NB4 (cell line): ENCODE results near the gene MALAT1.
A peak's percentile ranks its signal among the peaks of the same experiment; 100 is the strongest.

Experiments used
- DNase-seq: peaks from one replicate; pipeline ENCODE4 v3.0.0; 2010; ENCODE audit warnings: low read depth
- H3K4me3 ChIP-seq: one replicate; pipeline ENCODE4 v1.5.1; 2011; ENCODE audit warnings: mild to moderate bottlenecking, low read depth, low read length, moderate library complexity
- CTCF ChIP-seq: IDR thresholded peaks from one replicate; pipeline ENCODE4 v1.5.1; 2012; ENCODE audit warnings: low read depth, low read length
- MAX ChIP-seq: IDR thresholded peaks from 2 replicates; pipeline ENCODE4 v1.6.1; 2011; ENCODE audit warnings: low read depth, low read length
- MYC ChIP-seq: IDR thresholded peaks from 2 replicates; pipeline ENCODE4 v1.6.1; 2011; ENCODE audit warnings: low read depth, low read length
- POLR2A ChIP-seq: IDR thresholded peaks from 2 replicates; pipeline ENCODE4 v1.6.1; 2011; ENCODE audit warnings: mild to moderate bottlenecking; ENCODE audit not compliant: insufficient read length; ENCODE audit errors: extremely low read depth

Gene MALAT1

GRCh38 chr11:65498042-65498726 lies 661 bp upstream of the MALAT1 start:
- TF ChIP-seq POLR2A (no peak), MYC (peak; percentile 60)
- DNase-seq: peak; percentile 85
- peak overlapping the region; percentile 87 for H3K4me3 ChIP-seq

- TF ChIP-seq POLR2A: no peak
- TF ChIP-seq MAX: no peak
- TF ChIP-seq CTCF: no peak
- no peak for TF ChIP-seq MYC
- DNase-seq: no peak
- H3K4me3 ChIP-seq: peak overlapping the region; percentile 87
Measured at GRCh38 chr11:65498727-65498976, 193 bp upstream of the MALAT1 start.

GRCh38 chr11:65499713-65500386 lies 1.0 kb downstream of the MALAT1 start:
- no peak for TF ChIP-seq POLR2A
- TF ChIP-seq MAX: no peak
- TF ChIP-seq MYC: no peak
- TF ChIP-seq CTCF: no peak
- peak overlapping the region; percentile 87 for H3K4me3 ChIP-seq
- no peak for DNase-seq

- peak overlapping the region; percentile 87 for H3K4me3 ChIP-seq
- DNase-seq: peak; percentile 66
- TF ChIP-seq POLR2A: peak; percentile 70
- no peak for TF ChIP-seq MYC
- no peak for TF ChIP-seq CTCF
- no peak for TF ChIP-seq MAX
Measured at GRCh38 chr11:65500387-65501185, 1.7 kb downstream of the MALAT1 start.

- no peak for TF ChIP-seq CTCF
- no peak for TF ChIP-seq POLR2A
- TF ChIP-seq MYC: no peak
- no peak for TF ChIP-seq MAX
- peak overlapping the region; percentile 87 for H3K4me3 ChIP-seq
- no peak for DNase-seq
Measured at GRCh38 chr11:65501186-65501471, 2.3 kb downstream of the MALAT1 start.

GRCh38 chr11:65501472-65502273 lies 2.8 kb downstream of the MALAT1 start:
- DNase-seq: peak; percentile 39
- no peak for TF ChIP-seq MAX
- peak; percentile 42 for TF ChIP-seq POLR2A
- H3K4me3 ChIP-seq: peak overlapping the region; percentile 87
